SK-N-SH (cell line): ENCODE results near the gene CYS1. TPM values are rescaled to one million over a fixed set of nuclear protein-coding genes. Genes with fewer than 3 reads are reported as not detected.

Experiments used
- CTCF ChIA-PET: fragments of 300-600, 350-600 bp; formaldehyde crosslinking; extraction: SDS; loops from one replicate; lab custom pipeline; 2021; lab: Yijun Ruan, JAX
- POLR2A ChIA-PET: fragments of 350-600 bp; sonication (Branson Sonifier 250); formaldehyde crosslinking; extraction: SDS; loops from one replicate; lab custom pipeline; 2020; ENCODE audit warnings: antibody characterized with exemption, inconsistent platforms; lab: Yijun Ruan, JAX
- DNase-seq: peaks from one replicate; pipeline ENCODE4 v3.0.0; 2012
- H2AFZ ChIP-seq: fragments of 200-600 bp; sonication (generic); 2 replicates; pipeline ENCODE4 v1.8.1; 2016; ENCODE audit warnings: antibody characterized with exemption, mild to moderate bottlenecking, low read depth
- H3F3A ChIP-seq: fragments of 200-600 bp; sonication (generic); replicated peaks from 2 replicates; pipeline ENCODE3; 2016; ENCODE audit warnings: antibody characterized with exemption, mild to moderate bottlenecking; ENCODE audit not compliant: insufficient read depth
- H3K27ac ChIP-seq, 2 experiments: fragments of 200-500 bp in 1 of 2; fragments of 200-600 bp in 1 of 2; sonication (Bioruptor generic) in 1 of 2; sonication (generic), shearing (Covaris generic) in 1 of 2; 2 replicates each; pipeline versions ENCODE4 v1.5.1 to v1.6.1; 2014 to 2016; ENCODE audit warnings: low read depth in 2 of 2, inconsistent platforms in 1 of 2, low read length in 1 of 2, mild to moderate bottlenecking in 1 of 2, mixed read lengths in 1 of 2
- H3K27me3 ChIP-seq: fragments of 200-600 bp; sonication (generic), shearing (Covaris generic); 2 replicates; pipeline ENCODE4 v1.6.1; 2016; ENCODE audit warnings: mixed run types; ENCODE audit not compliant: insufficient read depth
- H3K36me3 ChIP-seq, 2 experiments: fragments of 200-500 bp in 1 of 2; fragments of 200-600 bp in 1 of 2; sonication (Bioruptor generic) in 1 of 2; sonication (generic) in 1 of 2; replicated peaks in 1 of 2; 2 replicates each; pipeline versions ENCODE3 to v1.5.1; 2014 to 2016; ENCODE audit warnings: low read length in 1 of 2, mild to moderate bottlenecking in 1 of 2; ENCODE audit not compliant: insufficient read depth in 2 of 2, control insufficient read depth in 1 of 2
- H3K4me1 ChIP-seq, 2 experiments: fragments of 200-500 bp in 1 of 2; fragments of 200-600 bp in 1 of 2; sonication (Bioruptor generic) in 1 of 2; sonication (generic), shearing (Covaris generic) in 1 of 2; 2 replicates each; pipeline versions ENCODE4 v1.5.1 to v1.6.1; 2014 to 2016; ENCODE audit warnings: low read depth in 1 of 2, low read length in 1 of 2, mixed run types in 1 of 2; ENCODE audit not compliant: insufficient read depth in 2 of 2, control insufficient read depth in 1 of 2
- H3K4me2 ChIP-seq: fragments of 200-600 bp; sonication (generic), shearing (Covaris generic); 2 replicates; pipeline ENCODE4 v1.6.1; 2017; ENCODE audit warnings: mixed run types
- H3K4me3 ChIP-seq, 2 experiments: fragments of 200-500 bp in 1 of 2; fragments of 200-600 bp in 1 of 2; sonication (Bioruptor generic) in 1 of 2; sonication (generic), shearing (Covaris generic) in 1 of 2; 2 replicates each; pipeline versions ENCODE4 v1.5.1 to v1.8.1; 2014 to 2016; ENCODE audit warnings: low read depth in 2 of 2, inconsistent platforms in 1 of 2, low read length in 1 of 2, mild to moderate bottlenecking in 1 of 2, mixed read lengths in 1 of 2, moderate library complexity in 1 of 2
- H3K79me2 ChIP-seq: fragments of 200-600 bp; sonication (generic); 2 replicates; pipeline ENCODE4 v1.8.1; 2017; ENCODE audit warnings: mild to moderate bottlenecking; ENCODE audit not compliant: insufficient read depth
- H3K9ac ChIP-seq: fragments of 200-600 bp; sonication (generic); 2 replicates; pipeline ENCODE4 v1.6.1; 2017; ENCODE audit warnings: mixed run types
- H3K9me2 ChIP-seq: fragments of 200-600 bp; sonication (generic); 2 replicates; pipeline ENCODE4 v1.6.1; 2017; ENCODE audit warnings: mixed run types
- H3K9me3 ChIP-seq: fragments of 200-600 bp; sonication (generic); 2 replicates; pipeline ENCODE4 v1.6.1; 2017; ENCODE audit warnings: mixed run types, mild to moderate bottlenecking, moderate library complexity
- H4K20me1 ChIP-seq: fragments of 200-600 bp; sonication (generic); 2 replicates; pipeline ENCODE4 v1.6.1; 2017; ENCODE audit warnings: mild to moderate bottlenecking, mixed run types; ENCODE audit not compliant: insufficient read depth
- CHD2 ChIP-seq: fragments of 150-350 bp; IDR thresholded peaks from 2 replicates; pipeline ENCODE4 v1.6.1; 2018; ENCODE audit warnings: low read length; ENCODE audit not compliant: partially characterized antibody
- ELF1 ChIP-seq: IDR thresholded peaks from 2 replicates; pipeline ENCODE4 v1.4.0; 2012
- EP300 ChIP-seq, 2 experiments: IDR thresholded peaks; 2 replicates each; pipeline versions ENCODE4 v1.4.0 to v1.6.1; 2012; ENCODE audit warnings: borderline replicate concordance in 1 of 2, low read depth in 1 of 2, low read length in 1 of 2
- FOSL2 ChIP-seq: IDR thresholded peaks from 2 replicates; pipeline ENCODE4 v1.4.0; 2012; ENCODE audit warnings: low read depth, mild to moderate bottlenecking, moderate library complexity, borderline replicate concordance
- FOXJ3 ChIP-seq: sonication (generic); formaldehyde crosslinking; IDR thresholded peaks from 2 replicates; pipeline ENCODE4 v1.5.1; 2020; ENCODE audit warnings: mild to moderate bottlenecking, missing genetic modification reagents
- GABPA ChIP-seq: IDR thresholded peaks from 2 replicates; pipeline ENCODE4 v1.4.0; 2012; ENCODE audit warnings: low read depth, mild to moderate bottlenecking
- GATA2 ChIP-seq: sonication (generic); formaldehyde crosslinking; IDR thresholded peaks from 2 replicates; pipeline ENCODE4 v1.5.0; 2020; ENCODE audit warnings: mild to moderate bottlenecking, missing genetic modification reagents
- MEF2A ChIP-seq: IDR thresholded peaks from 2 replicates; pipeline ENCODE4 v1.4.0; 2012; ENCODE audit warnings: low read depth, borderline replicate concordance
- NFIC ChIP-seq: IDR thresholded peaks from 2 replicates; pipeline ENCODE4 v1.4.0; 2012; ENCODE audit warnings: borderline replicate concordance
- NRF1 ChIP-seq: IDR thresholded peaks from 2 replicates; pipeline ENCODE4 v1.6.1; 2012; ENCODE audit warnings: low read depth, mild to moderate bottlenecking, low read length
- PBX3 ChIP-seq: IDR thresholded peaks from 2 replicates; pipeline ENCODE4; 2012
- RCOR1 ChIP-seq: fragments of 150-350 bp; IDR thresholded peaks from 2 replicates; pipeline ENCODE4 v1.6.1; 2017; ENCODE audit warnings: antibody characterized with exemption, low read length
- RXRA ChIP-seq: IDR thresholded peaks from 2 replicates; pipeline ENCODE4 v1.4.0; 2012; ENCODE audit warnings: low read depth, mild to moderate bottlenecking, borderline replicate concordance
- SIN3A ChIP-seq: IDR thresholded peaks from 2 replicates; pipeline ENCODE4 v1.6.1; 2012; ENCODE audit warnings: low read depth, mild to moderate bottlenecking, low read length, moderate library complexity, borderline replicate concordance
- SMC3 ChIP-seq: IDR thresholded peaks from 2 replicates; pipeline ENCODE4 v1.6.1; 2012; ENCODE audit warnings: low read depth, low read length, improper control_type of control experiment
- TEAD4 ChIP-seq: IDR thresholded peaks from 2 replicates; pipeline ENCODE4 v1.4.0; 2012; ENCODE audit warnings: mild to moderate bottlenecking, borderline replicate concordance; ENCODE audit not compliant: insufficient read depth
- WGBS: methylation state at CpG from one replicate; pipeline ENCODE4 v1.1.6; 2017; ENCODE audit warnings: low lambda C conversion rate; 5-methylcytosine and 5-hydroxymethylcytosine counted together
- polyA plus RNA-seq, 3 experiments: library from polyadenylated mRNA; depleted of rRNA; stranded (reverse); fragments of >200 nt; gene quantifications; 2 replicates each; pipeline ENCODE4 v1.2.3, GENCODE V29; 2012
- TF ChIP-seq, protein P1 (sequence below): IDR thresholded peaks from 2 replicates; pipeline ENCODE4 v1.4.0; 2012; ENCODE audit warnings: low read depth
- TF ChIP-seq, protein P2 (sequence below): IDR thresholded peaks from 2 replicates; pipeline ENCODE4 v1.6.1; 2012; ENCODE audit warnings: mild to moderate bottlenecking, low read depth, low read length, moderate library complexity

CYS1 gene
- polyA plus RNA-seq, 1 of the 3 experiments (the other 2 are of a cell fraction): 1.2 TPM

- Histone ChIP-seq H2AFZ (peak overlapping the region; percentile 37; the same call in 1 of the 2 replicates), H3K27ac (no peak overlapping the region; a peak in 1 of 4 replicates), H4K20me1 (no peaks in the 10 kb centered on the region), H3K4me3 (no peak overlapping the region), H3K4me1 (peaks cover 8 to 26% of the 10 kb centered on the region in 2 experiments; a peak in 2 of 4 replicates), H3K4me2 (0 out of 2 replicates have a peak overlapping the region, but pooled peaks have one; percentile 26), H3K79me2 (no peaks in the 10 kb centered on the region), H3K27me3 (no peaks in the 10 kb centered on the region), H3K9me2 (no peaks in the 10 kb centered on the region), H3F3A (peaks cover 11% of the 10 kb centered on the region), H3K9me3 (no peaks in the 10 kb centered on the region), H3K36me3 (no peaks in the 10 kb centered on the region), H3K9ac (no peak overlapping the region)
- no peak for DNase-seq
- POLR2A ChIA-PET: no interaction called here
- TF ChIP-seq TEAD4 (no peak), MEF2A (no peak), GABPA (no peak), RXRA (no peak), NRF1 (no peak), EP300 (IDR thresholded peaks at IDR 0.05; ENCODE audit: borderline replicate concordance in 1 of 2, low read depth in 1 of 2, low read length in 1 of 2) (no peak), PBX3 (no peak), SIN3A (no peak), SMC3 (no peak), NFIC (no peak), FOSL2 (no peak), RCOR1 (no peak), ELF1 (no peak), CHD2 (no peak), FOXJ3 (CRISPR knock-in tag) (no peak), GATA2 (CRISPR knock-in tag) (no peak)
- TF ChIP-seq, protein P1, sequence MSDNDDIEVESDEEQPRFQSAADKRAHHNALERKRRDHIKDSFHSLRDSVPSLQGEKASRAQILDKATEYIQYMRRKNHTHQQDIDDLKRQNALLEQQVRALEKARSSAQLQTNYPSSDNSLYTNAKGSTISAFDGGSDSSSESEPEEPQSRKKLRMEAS: no peak
- TF ChIP-seq, protein P2, sequence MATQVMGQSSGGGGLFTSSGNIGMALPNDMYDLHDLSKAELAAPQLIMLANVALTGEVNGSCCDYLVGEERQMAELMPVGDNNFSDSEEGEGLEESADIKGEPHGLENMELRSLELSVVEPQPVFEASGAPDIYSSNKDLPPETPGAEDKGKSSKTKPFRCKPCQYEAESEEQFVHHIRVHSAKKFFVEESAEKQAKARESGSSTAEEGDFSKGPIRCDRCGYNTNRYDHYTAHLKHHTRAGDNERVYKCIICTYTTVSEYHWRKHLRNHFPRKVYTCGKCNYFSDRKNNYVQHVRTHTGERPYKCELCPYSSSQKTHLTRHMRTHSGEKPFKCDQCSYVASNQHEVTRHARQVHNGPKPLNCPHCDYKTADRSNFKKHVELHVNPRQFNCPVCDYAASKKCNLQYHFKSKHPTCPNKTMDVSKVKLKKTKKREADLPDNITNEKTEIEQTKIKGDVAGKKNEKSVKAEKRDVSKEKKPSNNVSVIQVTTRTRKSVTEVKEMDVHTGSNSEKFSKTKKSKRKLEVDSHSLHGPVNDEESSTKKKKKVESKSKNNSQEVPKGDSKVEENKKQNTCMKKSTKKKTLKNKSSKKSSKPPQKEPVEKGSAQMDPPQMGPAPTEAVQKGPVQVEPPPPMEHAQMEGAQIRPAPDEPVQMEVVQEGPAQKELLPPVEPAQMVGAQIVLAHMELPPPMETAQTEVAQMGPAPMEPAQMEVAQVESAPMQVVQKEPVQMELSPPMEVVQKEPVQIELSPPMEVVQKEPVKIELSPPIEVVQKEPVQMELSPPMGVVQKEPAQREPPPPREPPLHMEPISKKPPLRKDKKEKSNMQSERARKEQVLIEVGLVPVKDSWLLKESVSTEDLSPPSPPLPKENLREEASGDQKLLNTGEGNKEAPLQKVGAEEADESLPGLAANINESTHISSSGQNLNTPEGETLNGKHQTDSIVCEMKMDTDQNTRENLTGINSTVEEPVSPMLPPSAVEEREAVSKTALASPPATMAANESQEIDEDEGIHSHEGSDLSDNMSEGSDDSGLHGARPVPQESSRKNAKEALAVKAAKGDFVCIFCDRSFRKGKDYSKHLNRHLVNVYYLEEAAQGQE: no peak
- 86% methylated on average over 5 of the region's 5 CpGs for WGBS
- CTCF ChIA-PET: interaction anchor here (0.8 to 3.0 kb wide), 19 partner anchors 8 to 399 kb away, joined by 3 to 36 read pairs (median 4); no protein-coding TSS in a partner anchor
These were observed 44.6 kb downstream of the CYS1 start for GRCh38 chr2:10035633-10036032.
